Sigmoid colon (tissue), 7 donors: ENCODE measurements around the gene SCUBE3. TPM values are rescaled to one million over a fixed set of nuclear protein-coding genes. Genes with fewer than 3 reads are reported as not detected.

ENCODE experiments used
- DNase-seq: peaks from one replicate; pipeline ENCODE4 v3.0.0-alpha.2; 2019
- H3K27ac ChIP-seq, 4 donors: fragments of 200-600 bp; sonication (generic); one replicate each; pipeline ENCODE4 v1.5.1; 2016 to 2019; ENCODE audit warnings: mild to moderate bottlenecking in 1 of 4
- H3K27me3 ChIP-seq, 3 donors: fragments of 200-600 bp; sonication (generic); one replicate each; pipeline ENCODE4 v1.5.1; 2019; ENCODE audit warnings: mild to moderate bottlenecking in 1 of 3
- H3K36me3 ChIP-seq, 4 donors: fragments of 200-600 bp; sonication (generic); one replicate each; pipeline ENCODE4 v1.5.1; 2016 to 2019
- H3K4me1 ChIP-seq, 4 donors: fragments of 200-600 bp; sonication (generic); one replicate each; pipeline ENCODE4 v1.5.1; 2017 to 2019
- H3K4me3 ChIP-seq, 4 donors: fragments of 200-600 bp; sonication (generic); one replicate each; pipeline ENCODE4 v1.5.1; 2017 to 2019; ENCODE audit warnings: mild to moderate bottlenecking in 2 of 4, moderate library complexity in 1 of 4
- H3K9me3 ChIP-seq, 4 donors: fragments of 200-600 bp in 3 of 4; sonication (generic) in 3 of 4; one replicate each; pipeline versions ENCODE4 v1.5.1 to v1.6.1; 2013 to 2019
- EP300 ChIP-seq, 4 donors: sonication (generic); formaldehyde crosslinking; IDR thresholded peaks; one replicate each; pipeline ENCODE4 v1.6.1; 2017; ENCODE audit warnings: antibody characterized with exemption in 4 of 4
- POLR2A ChIP-seq, 2 donors: fragments of 450-650 bp; IDR thresholded peaks; one replicate each; pipeline ENCODE4 v1.6.1; 2016; ENCODE audit warnings: antibody characterized with exemption in 2 of 2, mild to moderate bottlenecking in 2 of 2, moderate library complexity in 2 of 2
- POLR2AphosphoS5 ChIP-seq, 4 donors: sonication (generic); formaldehyde crosslinking; IDR thresholded peaks; one replicate each; pipeline ENCODE4 v1.6.1; 2017; ENCODE audit warnings: antibody characterized with exemption in 4 of 4
- WGBS, 2 donors: extraction: QIAGEN DNeasy Blood & Tissue Kit; methylation state at CpG; one replicate each; pipeline ENCODE4 v1.1.7; 2013; 5-methylcytosine and 5-hydroxymethylcytosine counted together
- intact Hi-C: fragments of 100-400 bp; cut with DNase I; formaldehyde crosslinking; loops from one replicate; pipeline ENCODE4 v1.15.1; 2023
- polyA plus RNA-seq, 3 donors: library from polyadenylated mRNA; stranded (reverse); fragments of 200-250 nt; gene quantifications; one replicate each; pipeline ENCODE4 v1.2.3, GENCODE V29; 2013
- total RNA-seq, 4 donors: library from RNA; depleted of rRNA; stranded (reverse); fragments of >200 nt; gene quantifications; one replicate each; pipeline ENCODE4 v1.1.0, GENCODE V29; 2016
- TF ChIP-seq, protein P1 (sequence below), 4 experiments: fragments of 450-650 bp in 3 of 4; fragments of 200-600 bp in 1 of 4; IDR thresholded peaks; one replicate each; pipeline ENCODE4 v1.5.1; 2016 to 2019; ENCODE audit warnings: antibody characterized with exemption in 4 of 4, mild to moderate bottlenecking in 3 of 4, moderate library complexity in 2 of 4
- donor health status: healthy with polysubstance abuse.
- donor health status: Bipolar disorder and iron deficiency.
- donor health status: healthy.

The SCUBE3 gene
- total and polyA plus RNA-seq, 7 donors = 0.29 to 12.7 (median 4.9) TPM; not detected in 2

DNA sequence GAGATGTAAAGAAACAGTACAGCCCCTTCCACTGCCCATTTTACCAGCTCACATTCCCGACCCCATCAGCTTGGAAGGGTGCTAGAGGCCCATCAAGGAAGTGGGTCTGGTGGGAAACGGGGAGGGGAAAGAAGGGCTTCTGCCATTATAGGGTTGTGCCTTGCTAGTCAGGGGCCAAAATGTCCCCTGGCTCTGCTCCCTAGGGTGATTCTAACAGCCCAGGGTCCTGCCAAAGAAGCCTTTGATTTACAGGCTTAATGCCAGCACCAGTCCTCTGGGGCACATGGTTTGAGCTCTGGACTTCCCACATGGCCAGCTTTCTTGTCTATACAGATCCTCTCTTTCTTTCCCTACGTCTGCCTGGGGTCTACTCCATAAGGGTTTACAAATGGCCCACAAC, 35.2 kb downstream of the SCUBE3 start:
- intact Hi-C loops = no loop called here
- H3K4me3 ChIP-seq = no peak overlapping the region
- 82 to 84% methylated on average over 3 of the region's 3 CpGs for WGBS, 2 donors
- H3K9me3 ChIP-seq = no peaks in the 10 kb centered on the region
- H3K36me3 ChIP-seq = peaks cover 0 to 23% (median under 1%) of the 10 kb centered on the region in 4 donors
- H3K4me1 ChIP-seq = peaks cover 0 to 30% (median 22%) of the 10 kb centered on the region in 4 donors
- no peaks in the 10 kb centered on the region for H3K27me3 ChIP-seq
- no peak for DNase-seq
- TF ChIP-seq, protein P1, sequence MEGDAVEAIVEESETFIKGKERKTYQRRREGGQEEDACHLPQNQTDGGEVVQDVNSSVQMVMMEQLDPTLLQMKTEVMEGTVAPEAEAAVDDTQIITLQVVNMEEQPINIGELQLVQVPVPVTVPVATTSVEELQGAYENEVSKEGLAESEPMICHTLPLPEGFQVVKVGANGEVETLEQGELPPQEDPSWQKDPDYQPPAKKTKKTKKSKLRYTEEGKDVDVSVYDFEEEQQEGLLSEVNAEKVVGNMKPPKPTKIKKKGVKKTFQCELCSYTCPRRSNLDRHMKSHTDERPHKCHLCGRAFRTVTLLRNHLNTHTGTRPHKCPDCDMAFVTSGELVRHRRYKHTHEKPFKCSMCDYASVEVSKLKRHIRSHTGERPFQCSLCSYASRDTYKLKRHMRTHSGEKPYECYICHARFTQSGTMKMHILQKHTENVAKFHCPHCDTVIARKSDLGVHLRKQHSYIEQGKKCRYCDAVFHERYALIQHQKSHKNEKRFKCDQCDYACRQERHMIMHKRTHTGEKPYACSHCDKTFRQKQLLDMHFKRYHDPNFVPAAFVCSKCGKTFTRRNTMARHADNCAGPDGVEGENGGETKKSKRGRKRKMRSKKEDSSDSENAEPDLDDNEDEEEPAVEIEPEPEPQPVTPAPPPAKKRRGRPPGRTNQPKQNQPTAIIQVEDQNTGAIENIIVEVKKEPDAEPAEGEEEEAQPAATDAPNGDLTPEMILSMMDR (IDR thresholded peaks at IDR 0.05) = no peak
- TF ChIP-seq POLR2AphosphoS5 (IDR thresholded peaks at IDR 0.05) = no peak
- TF ChIP-seq POLR2A (IDR thresholded peaks at IDR 0.05) = no peak
- TF ChIP-seq EP300 (IDR thresholded peaks at IDR 0.05) = no peak
- H3K27ac ChIP-seq = peak overlapping the region in 3 of 4 donors; percentile 23 to 44 (median 39)

DNA sequence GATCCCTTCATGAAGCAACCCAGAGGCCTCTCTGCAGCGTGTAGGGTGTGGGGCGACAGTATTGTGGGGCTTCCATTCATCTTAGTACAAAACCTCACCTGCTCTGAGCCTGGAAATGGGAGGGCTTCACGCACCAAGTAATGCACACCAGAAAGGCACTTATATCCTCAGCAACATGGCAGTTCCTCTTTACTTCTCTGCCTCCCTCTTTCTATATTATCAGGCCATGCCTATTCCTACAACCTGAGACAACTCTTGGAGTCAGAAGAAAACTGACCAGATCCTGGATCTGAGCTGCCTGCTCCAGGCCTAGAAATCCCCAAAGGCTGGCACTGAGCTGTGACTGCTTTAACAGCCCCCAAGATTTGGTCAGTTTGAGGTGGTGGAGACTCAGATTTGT, 38.2 kb downstream of the SCUBE3 start:
- no peaks in the 10 kb centered on the region for H3K9me3 ChIP-seq
- DNase-seq = peak; percentile 22
- peaks cover 0 to 40% (median 25%) of the 10 kb centered on the region in 4 donors for H3K4me1 ChIP-seq
- 96% methylated on average over 3 of the region's 3 CpGs for WGBS, 2 donors
- TF ChIP-seq, protein P1 (IDR thresholded peaks at IDR 0.05) = no peak
- no peak for TF ChIP-seq EP300 (IDR thresholded peaks at IDR 0.05)
- no peak for TF ChIP-seq POLR2A (IDR thresholded peaks at IDR 0.05)
- TF ChIP-seq POLR2AphosphoS5 (IDR thresholded peaks at IDR 0.05) = no peak
- no peaks in the 10 kb centered on the region for H3K36me3 ChIP-seq
- H3K4me3 ChIP-seq = no peak overlapping the region
- intact Hi-C loops = no loop called here
- H3K27ac ChIP-seq = no peak overlapping the region
- no peaks in the 10 kb centered on the region for H3K27me3 ChIP-seq

DNA sequence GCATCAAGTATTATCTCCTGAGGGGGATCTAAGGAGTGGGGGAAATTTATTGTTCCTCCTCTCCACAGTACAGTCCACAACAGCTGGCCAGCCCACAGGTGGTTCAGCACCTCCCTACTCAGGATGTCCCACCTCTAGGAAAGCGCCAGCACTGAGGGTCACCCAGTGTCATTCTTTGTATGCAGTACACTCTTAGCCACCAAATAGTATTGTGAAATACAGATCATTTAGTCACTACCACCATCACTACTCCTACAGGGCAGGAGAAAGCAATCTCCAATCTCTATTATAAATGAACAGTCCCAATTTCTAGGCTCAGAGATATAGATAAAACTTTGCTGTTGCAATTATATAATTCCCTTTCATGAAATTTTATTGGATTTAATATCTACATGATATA, 39.5 kb downstream of the SCUBE3 start:
- peaks cover 0 to 45% (median 25%) of the 10 kb centered on the region in 4 donors for H3K4me1 ChIP-seq
- peak; percentile 54 for DNase-seq
- 94 to 98% methylated on average over 1 of the region's 1 CpG for WGBS, 2 donors
- no peaks in the 10 kb centered on the region for H3K9me3 ChIP-seq
- no peak overlapping the region for H3K4me3 ChIP-seq
- TF ChIP-seq, protein P1 (IDR thresholded peaks at IDR 0.05) = no peak
- no peak for TF ChIP-seq POLR2AphosphoS5 (IDR thresholded peaks at IDR 0.05)
- no peak for TF ChIP-seq POLR2A (IDR thresholded peaks at IDR 0.05)
- no peak for TF ChIP-seq EP300 (IDR thresholded peaks at IDR 0.05)
- no peak overlapping the region for H3K27ac ChIP-seq
- no peaks in the 10 kb centered on the region for H3K36me3 ChIP-seq
- intact Hi-C loops = no loop called here
- no peaks in the 10 kb centered on the region for H3K27me3 ChIP-seq

DNA sequence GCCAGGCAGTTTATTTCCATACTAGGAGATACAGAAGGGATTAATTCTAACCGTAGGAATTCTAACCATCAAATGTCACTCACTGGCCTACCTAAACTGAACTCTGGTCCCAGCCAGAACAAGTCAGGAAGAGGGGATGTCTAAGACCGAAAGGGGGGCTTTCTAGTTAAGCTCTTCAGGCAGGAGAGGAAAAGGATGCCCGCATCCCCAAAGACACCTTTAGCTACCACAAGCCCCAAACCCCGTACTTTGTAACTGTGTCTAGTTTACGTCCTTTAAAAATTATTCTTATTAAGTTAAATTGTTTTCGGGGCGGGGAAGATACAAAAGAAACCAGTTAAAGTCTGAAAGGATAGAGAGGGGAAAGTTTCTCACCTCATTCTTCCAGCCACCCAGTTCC, 44.6 kb downstream of the SCUBE3 start:
- Histone ChIP-seq H3K4me1 (peaks cover 0 to 37% (median 20%) of the 10 kb centered on the region in 4 donors), H3K4me3 (peak overlapping the region; percentile 89 to 98 (median 96)), H3K27ac (peak overlapping the region; percentile 92 to 99 (median 98)), H3K9me3 (no peaks in the 10 kb centered on the region), H3K27me3 (no peaks in the 10 kb centered on the region), H3K36me3 (no peaks in the 10 kb centered on the region)
- WGBS, 2 donors = 52 to 62% methylated on average over 7 of the region's 7 CpGs
- no peak for TF ChIP-seq EP300 (IDR thresholded peaks at IDR 0.05)
- TF ChIP-seq POLR2A (IDR thresholded peaks at IDR 0.05) = no peak
- TF ChIP-seq, protein P1 (IDR thresholded peaks at IDR 0.05) = no peak
- no peak for TF ChIP-seq POLR2AphosphoS5 (IDR thresholded peaks at IDR 0.05)
- no peak for DNase-seq
- intact Hi-C loops = no loop called here

DNA sequence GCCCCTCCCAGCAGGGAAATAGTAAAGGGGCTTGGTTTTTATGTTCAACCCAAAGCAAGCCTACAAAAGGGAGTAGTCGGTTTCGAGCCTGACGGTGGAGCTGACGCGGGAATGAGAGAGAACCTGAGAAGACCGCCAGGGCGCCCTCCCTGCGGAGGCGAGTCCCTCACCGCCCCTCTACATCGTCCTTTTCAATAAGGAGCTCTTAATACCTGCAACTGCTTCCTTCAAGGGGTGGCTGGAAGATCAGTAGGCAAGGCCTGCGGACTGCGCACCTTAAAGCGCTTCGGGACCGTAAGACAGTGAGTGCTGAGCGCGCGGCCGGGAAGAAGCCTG, 45.1 kb downstream of the SCUBE3 start:
- TF ChIP-seq POLR2AphosphoS5 (IDR thresholded peaks at IDR 0.05) (no peak), EP300 (IDR thresholded peaks at IDR 0.05) (no peak), POLR2A (IDR thresholded peaks at IDR 0.05) (no peak)
- TF ChIP-seq, protein P1 (IDR thresholded peaks at IDR 0.05) = no peak
- Histone ChIP-seq H3K27me3 (no peaks in the 10 kb centered on the region), H3K4me1 (peaks cover 0 to 36% (median 20%) of the 10 kb centered on the region in 4 donors), H3K27ac (peak overlapping the region; percentile 92 to 99 (median 98)), H3K9me3 (no peaks in the 10 kb centered on the region), H3K4me3 (peak overlapping the region; percentile 89 to 98 (median 96)), H3K36me3 (no peaks in the 10 kb centered on the region)
- DNase-seq = peak; percentile 76
- WGBS, 2 donors = 0 to 1% methylated on average over 20 of the region's 20 CpGs
- intact Hi-C loops = no loop called here
